Stimulated activated CD4-positive, alpha-beta T cell treated with anti-CD3 and anti-CD28 coated beads, Interleukin-12 subunit alpha, Interleukin-12 subunit beta, amount 100 ng/mL, for 48 hours (primary cell): ENCODE results near the gene GXYLT2.
"Not testable (repeated sequence)": the region's sequence is repeated elsewhere in the genome, so short reads cannot be mapped to it uniquely, and the experiment has no call there.

Source experiments
- DNase-seq, 3 donors: peaks; one replicate each; pipeline ENCODE4 v3.0.0-alpha.2; 2020; ENCODE audit warnings: low read depth in 2 of 3, low spot score in 1 of 3

GXYLT2 gene

DNA sequence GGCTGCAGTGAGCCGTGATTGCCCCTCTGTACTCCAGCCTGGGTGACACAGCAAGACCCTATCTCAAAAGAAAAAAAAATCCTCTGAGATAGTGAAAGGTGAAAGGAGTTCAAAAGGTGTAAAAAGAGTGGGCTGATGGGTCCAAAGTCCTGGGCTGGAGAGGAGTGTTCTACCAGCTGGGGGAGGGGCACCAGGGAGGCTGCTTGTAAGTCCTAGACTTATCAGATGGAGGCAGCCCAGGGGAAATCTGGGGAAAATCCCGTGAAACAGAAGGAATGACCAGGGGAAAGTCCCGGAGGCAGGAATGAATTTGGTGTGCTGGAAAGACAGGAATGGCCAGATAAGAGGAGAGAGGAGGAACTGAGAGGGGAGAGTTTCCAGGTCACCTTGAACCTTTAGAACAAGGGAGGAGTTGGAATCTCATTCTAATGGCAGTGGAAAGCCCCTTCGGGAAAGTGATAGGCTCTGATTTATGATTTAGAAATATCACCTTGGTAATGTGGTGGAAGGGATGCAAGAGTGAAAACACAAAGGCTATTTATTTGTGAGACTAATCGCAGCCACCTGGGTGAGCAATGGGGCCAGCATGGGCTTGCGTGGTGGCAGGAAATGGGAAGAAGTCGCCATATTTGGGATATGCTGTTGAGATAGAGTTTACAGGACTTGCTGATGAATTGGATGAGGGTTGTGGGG lies 85.3 kb downstream of the GXYLT2 start:
- DNase-seq: no peak

DNA sequence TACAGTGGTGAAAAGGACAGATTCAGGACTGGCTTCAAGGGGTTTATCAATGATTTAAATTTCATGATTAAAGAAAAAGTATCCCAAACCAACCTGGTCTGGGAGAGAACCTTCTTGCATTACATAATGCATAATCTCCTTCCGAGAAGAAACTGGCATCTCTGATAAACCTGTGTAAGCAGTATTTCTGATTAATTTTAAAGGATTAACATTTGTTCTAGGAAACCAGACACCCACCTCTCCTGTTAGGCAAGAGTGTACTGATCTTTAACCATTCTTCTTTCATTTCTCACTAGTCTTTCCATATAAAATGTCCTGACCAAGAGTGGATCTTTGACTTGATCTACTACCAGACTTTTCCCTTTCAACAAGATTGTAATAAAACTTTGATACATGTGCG lies 85.9 kb downstream of the GXYLT2 start:
- no peak for DNase-seq

DNA sequence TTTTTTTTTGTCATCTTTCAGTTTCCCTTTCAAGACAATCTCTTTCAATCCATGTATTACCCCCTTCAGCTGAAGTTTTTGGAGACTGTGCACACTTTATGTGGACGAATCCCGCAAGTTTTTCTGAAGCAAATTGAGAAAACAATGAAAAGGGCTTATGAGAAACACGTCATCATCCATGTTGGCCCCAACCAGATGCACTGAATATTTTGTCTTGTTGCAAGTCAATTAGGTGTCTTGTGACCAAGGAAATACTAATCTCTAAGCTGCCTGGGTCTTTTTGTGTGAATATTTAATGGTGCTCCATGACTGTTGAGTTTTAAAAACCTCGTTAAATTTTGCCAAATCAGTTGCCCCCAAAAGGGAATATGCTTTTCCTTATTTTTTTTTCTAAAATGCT lies 87.1 kb downstream of the GXYLT2 start:
- DNase-seq: no peak

DNA sequence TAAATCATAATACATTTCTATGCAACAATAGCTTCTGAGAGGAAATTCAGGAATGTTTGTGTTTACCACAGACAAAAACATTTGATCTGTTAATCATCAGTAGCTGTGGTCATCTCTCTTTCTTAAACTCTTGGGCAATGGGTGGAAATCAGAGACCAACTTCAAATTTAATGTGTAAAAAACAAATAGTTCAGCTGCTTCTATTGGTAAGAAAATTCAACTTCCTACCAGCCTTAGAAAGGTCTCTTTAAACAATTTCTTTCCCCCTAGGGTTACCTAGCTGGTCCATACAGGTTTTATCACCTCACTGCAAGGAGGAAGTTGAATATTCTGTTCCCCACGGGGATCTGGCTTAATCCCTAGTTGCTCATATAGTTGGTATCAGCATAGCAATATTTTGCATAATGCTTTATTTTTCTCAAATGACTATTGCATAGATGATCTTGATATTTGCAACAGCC lies 88.5 kb downstream of the GXYLT2 start:
- DNase-seq: no peak

DNA sequence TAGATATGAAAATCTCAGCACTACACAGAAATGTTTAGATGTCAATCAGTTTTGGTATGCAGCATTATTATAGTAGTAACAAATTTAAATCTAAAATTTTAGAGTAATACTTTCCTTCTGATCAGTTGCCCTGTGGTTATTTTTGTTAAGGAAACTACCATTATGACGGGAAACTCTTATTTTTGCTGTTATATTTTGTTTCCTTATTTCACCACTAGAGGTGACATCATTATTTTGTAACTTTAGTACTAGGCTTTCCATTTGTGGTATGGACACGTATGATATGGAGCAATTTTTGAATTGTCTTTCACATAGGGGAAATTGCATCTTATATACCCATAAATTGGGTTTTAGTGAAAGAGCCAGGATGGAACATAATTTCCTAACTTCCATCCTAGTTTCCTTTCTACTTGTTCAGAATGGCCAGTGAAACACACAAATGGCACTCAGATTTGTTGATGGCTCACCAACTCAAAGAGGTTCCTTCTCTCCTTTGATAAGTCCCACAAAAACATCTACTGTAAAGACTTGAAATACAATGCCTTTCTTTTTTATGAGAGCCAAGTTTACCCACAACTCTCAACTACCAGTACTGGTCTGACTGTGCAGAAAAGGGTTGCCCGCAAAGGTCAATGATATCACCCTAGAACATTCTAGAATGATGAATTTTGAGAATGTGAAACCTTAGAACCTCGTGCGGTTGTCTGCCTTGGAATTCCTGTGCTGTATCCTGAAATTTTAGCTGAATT lies 89.4 kb downstream of the GXYLT2 start:
- DNase-seq: peak in 1 of 3 donors; percentile 12

DNA sequence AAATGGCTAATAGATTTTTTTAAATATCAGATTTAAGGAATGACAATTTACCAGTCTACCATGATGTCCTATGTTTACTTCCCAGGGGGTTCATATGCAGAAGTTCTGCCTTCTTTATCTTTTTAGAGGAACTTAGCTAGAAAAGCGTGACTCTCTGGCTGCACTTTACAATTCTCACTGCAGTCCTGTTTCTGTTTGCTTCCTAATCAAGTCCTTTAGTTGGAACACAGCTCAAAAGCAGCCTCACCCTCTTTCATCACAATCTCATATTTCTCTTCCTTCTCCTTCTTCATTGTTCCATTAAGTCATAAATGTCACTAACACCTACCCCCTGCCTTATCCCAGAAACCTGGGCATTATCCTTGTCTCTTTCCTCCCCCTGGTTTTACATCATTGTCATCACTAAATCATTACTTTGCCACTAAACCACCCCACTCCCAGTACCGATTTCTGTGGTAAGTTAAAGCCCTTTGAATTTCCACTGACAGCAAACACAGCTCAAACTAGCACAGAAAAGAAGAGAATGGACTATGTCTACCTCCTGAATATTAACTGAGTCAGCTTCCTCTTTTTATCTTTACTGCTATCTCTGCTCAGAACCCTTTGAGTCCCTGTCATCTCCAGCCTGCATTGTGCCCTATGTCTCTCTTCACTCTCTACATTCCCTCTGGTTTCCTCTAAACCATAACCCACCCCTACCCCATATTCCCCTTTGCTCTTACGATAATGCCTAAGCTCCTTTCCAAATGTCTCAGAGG lies 94.9 kb downstream of the GXYLT2 start:
- no peak for DNase-seq

DNA sequence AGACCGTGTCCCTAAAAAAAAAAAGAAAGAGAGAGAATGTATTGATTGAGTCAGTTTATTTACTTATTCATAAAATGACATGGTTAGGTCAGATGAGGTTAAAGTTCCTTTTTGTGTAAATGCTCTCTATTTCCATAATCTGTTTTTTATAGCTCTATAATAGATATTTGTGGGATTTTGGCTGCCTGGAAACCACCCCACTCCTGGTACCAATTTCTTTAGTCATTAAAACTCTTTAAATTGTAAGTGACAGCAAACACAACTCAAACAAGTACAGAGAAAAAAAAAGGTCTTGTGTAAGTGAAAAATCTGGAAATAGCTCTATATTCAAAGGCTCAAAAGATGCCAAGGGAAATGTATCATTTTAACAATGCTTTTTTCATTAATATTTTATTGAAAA lies 97.7 kb downstream of the GXYLT2 start:
- DNase-seq: no peak

DNA sequence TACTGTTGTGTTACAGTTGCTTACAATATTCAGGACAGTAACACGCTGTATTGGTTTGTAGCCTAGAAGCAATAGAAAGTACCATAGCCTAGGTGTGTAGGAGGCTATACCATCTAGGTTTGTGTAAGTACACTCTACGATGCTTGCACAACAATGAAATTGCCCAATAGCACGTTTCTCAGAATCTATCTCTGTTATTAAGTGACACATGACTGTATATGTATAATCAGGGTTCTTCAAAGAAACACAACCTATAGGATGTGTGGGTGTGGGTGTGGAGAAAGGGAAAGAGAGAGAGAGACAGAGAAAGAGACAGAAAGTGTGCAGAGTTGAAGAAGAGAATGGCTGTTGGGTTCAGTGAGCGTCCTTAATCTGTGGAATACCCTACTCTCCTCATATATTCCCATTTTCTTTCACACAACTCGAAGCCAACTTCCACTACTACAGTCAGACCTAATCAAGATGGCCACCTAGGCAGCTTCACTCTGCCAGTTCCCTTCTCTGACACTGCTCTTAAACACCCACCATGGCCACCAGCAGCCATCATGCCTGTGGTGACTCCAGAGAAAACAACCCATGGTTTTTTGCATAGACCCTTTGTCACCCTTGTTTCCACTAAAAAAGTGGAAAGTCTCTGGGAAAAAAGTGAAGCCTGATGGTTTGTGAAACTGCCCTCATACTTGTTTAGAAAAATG lies 103.0 kb downstream of the GXYLT2 start:
- no peak for DNase-seq

DNA sequence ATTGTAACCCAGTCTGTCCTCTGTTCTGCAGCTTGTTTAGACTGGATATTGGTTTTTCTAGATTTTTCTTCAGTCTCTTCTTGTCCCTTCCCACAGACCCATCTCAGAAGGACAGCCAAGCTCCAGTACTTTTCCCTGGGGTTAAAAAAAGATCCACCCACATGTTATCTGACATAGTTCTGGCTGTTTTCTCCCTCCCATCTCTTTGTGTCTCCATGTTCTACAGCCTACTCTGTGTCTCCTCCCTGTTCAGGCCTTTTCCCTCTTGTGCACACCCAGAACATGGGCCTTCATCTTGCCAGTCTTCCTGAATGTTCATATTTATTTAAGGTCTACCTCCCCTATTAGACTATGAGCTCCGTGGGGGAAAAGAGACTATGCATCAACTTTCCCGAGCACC lies 103.7 kb downstream of the GXYLT2 start:
- no peak for DNase-seq

DNA sequence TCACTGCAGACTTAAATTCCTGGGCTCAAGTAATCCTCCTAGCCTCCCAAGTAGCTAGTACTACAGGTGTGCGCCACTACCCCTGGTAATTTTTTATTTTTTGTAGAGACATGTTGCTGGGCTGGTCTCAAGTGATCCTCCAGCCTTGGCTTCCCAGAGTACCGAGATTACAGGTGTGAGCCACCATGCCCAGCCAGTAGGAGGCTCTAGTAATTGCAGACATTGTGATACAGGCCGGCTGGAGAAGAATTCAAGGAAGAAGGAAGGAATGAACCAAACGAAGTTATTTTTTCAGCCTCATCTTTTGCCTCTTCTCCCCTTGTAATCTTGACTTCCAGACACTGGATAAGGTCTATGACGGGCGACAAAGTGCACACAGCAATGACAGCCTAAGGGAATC lies 105.5 kb downstream of the GXYLT2 start:
- DNase-seq: no peak

DNA sequence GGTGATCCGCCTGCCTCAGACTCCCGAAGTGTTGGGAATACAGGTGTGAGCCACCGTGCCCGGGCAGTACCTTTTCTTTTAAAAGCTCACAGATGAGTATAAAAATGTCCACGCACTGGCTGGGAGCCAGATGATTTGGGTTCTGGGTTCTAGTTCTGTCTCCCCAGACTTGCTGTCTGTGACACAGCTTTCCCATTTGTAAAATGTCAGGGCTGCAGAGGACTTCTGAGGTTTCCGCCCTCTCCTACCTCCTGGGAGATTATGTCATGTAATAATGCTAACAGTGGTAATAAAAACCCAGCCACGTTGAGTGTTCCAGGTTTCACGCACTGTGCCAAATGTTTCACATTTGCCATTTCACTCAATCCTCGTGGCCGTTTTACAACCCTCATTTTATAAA lies 107.5 kb downstream of the GXYLT2 start:
- DNase-seq: no peak

DNA sequence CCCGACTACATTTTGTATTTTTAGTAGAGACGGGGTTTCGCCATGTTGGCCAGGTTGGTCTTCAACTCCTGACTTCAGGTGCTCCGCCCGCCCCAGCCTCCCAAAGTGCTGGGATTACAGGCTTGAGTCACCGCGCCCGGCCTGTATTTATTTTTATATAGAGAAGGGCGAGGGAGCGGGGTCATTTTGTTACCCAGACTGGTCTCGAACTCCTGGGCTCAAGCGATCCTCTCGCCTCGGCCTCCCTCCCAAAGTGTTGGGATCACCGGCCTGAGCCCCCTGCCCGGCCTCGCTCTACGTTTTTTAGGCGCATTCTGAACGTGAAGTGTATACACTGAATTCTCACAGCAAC lies 108.3 kb downstream of the GXYLT2 start:
- DNase-seq: no peak

DNA sequence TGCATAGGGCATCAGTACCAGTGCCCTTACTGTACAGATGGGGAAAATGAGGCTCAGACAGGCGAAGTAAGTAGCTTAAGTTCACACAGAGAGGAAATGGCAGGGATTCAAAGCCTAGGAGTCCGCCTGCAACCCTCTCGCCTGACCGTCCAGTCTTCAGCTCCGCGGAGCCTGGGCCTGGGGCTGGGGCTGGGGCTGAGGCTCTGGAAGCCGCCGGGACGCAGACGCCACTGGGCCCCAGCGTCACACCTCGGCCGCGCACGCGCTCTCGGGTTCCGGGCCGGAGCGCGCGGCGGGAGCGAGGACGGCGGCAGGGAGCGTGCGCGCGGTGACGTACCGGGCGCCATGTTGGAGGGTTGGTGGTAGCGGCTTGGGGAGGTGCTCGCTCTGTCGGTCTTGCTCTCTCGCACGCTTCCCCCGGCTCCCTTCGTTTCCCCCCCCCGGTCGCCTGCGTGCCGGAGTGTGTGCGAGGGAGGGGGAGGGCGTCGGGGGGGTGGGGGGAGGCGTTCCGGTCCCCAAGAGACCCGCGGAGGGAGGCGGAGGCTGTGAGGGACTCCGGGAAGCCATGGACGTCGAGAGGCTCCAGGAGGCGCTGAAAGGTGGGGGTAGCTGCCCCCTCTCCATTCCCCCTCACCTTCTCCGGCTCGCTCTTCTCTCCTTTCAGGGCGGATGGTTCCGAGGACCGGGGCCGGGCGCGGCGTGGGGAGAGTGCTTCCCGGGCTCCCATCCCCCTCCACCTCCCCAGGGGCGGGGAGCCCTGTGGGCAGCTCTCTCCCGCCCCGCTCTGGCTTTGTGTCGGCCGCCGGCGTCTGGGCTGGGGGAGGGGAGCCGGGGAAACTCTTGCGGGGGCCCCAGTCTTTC lies 108.9 kb downstream of the GXYLT2 start, which contains the start of gene PPP4R2:
PPP4R2 (plus strand) TSS at position 339 of the 861 bp plus-strand sequence; CDS start at position 566, 227 bp downstream.
- DNase-seq: peak; percentile 83 to 87 (median 85)

DNA sequence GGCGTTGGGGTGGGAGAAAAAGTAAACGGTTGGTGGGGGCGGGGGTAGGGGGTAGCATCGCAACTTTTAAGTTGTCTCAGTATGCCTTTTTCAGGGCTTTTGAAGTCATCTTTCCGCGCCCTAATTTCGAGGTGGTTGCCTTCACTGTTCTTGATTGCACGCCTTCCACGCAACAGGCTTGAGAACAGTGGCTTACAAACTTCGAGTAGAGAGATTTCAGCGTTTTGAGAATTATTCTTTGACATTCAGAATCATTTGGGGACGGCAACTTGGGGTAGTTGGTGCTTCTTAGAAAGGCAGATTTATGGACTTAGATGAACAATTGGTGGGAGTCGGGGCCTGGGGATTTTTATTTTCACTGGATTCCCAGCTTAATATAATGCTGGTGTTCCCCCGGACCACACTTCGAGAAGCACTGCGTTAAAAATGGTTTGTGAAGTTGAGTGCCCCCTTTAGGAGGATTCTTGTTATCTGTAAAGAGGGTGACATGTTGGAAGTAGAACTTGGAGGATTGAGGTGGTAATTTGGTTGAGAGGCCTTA lies 109.6 kb downstream of the GXYLT2 start:
- DNase-seq: peak; percentile 24 to 40 (median 26)

DNA sequence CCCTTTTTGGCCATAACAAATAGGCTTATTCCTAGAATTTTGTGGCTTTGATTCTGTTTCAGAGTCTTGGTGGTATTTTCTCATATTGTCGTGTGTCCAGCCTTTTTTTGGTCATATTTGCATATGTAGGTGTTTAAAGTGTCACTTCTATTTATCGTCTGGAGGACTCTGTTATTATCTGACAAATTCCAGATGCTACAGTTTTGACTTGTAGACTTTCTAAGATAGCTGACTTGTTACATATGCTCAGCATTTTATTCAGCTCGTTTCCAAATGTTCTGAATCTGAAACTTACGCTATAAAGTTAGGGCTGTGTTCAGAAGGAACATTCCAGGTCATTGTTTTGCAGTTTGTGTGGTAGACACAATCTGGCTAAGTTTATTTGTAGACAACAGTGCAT lies 110.6 kb downstream of the GXYLT2 start:
- no peak for DNase-seq

DNA sequence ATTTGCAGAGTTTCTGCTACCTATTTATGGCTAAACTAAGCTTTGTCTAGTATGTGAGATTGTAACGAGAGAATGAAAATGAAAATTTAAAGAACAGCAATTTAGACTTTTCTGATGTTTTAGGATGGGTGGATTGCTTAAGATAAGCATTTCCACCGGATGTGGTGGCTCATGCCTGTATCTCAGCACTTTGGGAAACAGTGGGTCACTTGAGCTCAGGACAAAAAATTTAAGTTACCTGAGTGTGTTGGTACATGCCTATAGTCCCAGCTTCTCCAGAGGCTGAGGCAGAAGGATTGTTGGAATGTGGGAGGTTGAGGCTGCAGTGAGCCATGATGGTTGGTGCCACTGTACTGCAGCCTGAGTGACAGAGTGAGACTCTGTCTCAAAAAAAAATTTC lies 112.1 kb downstream of the GXYLT2 start:
- no peak for DNase-seq

DNA sequence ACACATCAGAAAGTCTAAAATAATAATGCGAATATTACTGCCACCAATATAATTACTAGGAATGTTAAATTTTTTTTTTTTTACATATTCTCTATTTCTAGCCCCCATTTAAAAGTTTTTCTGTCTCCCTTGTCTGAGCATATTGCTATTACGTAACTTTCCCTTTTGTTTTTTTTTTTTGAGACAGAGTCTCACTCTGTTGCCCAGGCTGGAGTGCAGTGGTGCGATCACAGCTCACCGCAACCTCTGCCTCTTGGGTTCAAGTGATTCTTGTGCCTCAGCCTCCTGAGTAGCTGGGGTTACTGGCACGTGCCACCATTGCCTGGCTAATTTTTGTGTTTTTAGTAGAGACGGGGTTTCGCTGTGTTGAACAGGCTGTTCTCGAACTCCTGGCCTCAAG lies 115.2 kb downstream of the GXYLT2 start:
- DNase-seq: not testable (repeated sequence)

DNA sequence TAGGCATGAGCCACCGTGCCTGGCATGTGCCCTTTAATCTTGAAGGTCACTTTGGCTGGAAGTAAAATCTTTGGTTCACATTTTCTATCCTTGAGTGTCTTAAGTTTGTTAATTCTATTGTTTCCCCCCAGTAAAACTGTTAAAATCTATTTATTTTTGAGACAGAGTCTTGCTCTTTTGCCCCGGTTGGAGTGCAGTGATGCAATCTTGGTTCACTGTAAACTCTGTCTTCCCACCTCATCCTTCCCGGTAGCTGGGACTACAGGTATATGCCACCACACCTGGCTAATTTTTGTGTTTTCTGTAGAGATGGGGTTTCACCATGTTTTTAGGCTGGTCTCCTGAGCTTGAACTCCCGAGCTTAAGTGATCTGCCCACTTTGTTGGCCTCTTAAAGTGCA lies 116.5 kb downstream of the GXYLT2 start:
- DNase-seq: no peak

DNA sequence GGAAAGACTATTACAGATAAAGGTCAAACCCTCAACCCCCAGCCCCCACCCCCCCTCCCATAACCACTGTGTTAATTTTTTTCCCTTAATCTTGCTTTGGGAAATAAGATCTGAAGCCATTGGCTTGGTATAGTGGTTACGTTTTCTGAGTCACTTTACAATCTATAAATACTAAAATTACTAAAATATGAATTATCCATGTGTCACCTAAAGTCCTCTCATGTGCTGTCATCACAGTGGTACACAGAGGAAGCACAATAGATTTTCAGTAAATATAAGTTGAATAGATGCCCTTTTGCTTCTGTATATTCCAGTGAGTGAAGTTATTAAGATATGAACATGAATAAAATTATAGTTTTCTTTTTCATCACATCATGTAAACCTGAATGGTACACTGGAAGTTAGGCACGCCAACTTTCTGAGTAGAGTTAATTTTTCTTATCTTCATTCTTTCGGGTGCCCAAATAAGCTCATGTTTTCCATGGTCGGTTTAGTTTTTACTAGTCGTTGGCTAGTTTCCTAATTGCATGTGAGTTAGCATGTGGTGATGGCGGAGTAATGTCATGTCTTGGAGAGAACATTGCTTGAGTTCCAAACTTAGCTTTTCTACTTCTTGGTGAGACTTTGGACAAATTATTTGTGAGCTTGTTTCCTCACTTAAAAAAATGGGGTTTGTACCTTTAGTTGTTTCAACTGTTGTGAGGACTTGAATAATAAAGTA lies 120.3 kb downstream of the GXYLT2 start:
- DNase-seq: no peak
